Mammary epithelial cell (primary cell): ENCODE results near the gene DCBLD1.

Experiments used
- EZH2 ChIP-seq: IDR thresholded peaks from 2 replicates; pipeline ENCODE4 v1.6.1; 2012; ENCODE audit warnings: low read length, inconsistent platforms, borderline replicate concordance
- TF ChIP-seq, protein P1 (sequence below), 2 donors: IDR thresholded peaks in 1 of 2; conservative IDR thresholded peaks in 1 of 2; 2 replicates each; pipeline ENCODE4 v1.5.1; 2011 to 2012; ENCODE audit warnings: inconsistent platforms in 2 of 2, low read length in 2 of 2, mild to moderate bottlenecking in 2 of 2, control low read depth in 1 of 2, low read depth in 1 of 2; ENCODE audit not compliant: insufficient read depth in 1 of 2; ENCODE audit errors: extremely low read depth in 1 of 2

DNA sequence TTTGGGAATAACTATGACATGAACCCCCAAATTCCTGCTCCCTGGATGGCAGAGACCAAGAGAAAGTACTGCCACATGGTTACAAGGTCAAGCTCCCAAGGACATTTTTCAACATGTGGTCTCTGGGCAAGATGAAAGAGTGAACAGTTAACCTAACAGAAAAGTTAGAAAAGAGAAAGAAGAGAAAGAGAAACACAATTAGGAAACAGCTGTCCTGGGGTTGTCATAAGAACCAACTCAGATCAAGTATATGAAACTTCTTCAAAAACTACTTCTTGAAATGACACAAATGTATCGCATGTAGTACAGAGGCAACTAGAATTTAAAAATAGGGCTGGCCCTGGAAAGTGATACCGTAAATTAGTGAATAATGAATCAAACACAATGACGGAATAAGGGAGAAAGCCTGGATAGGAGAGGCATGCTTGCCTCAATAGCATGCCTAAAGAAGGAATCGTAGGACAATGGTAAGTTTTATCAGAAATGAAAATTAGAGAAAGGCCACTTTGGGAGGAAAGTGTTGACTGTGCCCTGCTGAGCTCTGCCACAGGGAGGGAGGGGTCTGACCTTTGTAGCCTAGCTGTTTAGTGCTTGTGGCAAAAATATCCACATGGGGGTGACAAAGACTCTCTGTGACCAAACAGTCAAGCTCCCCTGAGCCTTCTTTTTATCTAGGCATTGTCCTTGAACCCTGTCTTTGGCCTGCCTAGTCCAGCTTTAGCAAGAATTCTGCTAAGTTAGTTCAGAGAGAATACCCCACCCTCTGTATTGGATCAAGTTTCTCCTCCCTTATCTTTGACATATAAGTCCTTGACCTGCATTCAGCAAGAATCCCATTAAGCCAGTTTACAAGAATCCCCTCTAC is 4.3 kb upstream of the DCBLD1 start:
- TF ChIP-seq, protein P1, sequence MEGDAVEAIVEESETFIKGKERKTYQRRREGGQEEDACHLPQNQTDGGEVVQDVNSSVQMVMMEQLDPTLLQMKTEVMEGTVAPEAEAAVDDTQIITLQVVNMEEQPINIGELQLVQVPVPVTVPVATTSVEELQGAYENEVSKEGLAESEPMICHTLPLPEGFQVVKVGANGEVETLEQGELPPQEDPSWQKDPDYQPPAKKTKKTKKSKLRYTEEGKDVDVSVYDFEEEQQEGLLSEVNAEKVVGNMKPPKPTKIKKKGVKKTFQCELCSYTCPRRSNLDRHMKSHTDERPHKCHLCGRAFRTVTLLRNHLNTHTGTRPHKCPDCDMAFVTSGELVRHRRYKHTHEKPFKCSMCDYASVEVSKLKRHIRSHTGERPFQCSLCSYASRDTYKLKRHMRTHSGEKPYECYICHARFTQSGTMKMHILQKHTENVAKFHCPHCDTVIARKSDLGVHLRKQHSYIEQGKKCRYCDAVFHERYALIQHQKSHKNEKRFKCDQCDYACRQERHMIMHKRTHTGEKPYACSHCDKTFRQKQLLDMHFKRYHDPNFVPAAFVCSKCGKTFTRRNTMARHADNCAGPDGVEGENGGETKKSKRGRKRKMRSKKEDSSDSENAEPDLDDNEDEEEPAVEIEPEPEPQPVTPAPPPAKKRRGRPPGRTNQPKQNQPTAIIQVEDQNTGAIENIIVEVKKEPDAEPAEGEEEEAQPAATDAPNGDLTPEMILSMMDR (conservative IDR thresholded peaks at IDR 0.05 in 1 of 2, IDR thresholded peaks at IDR 0.05 in 1 of 2; ENCODE audit: extremely low read depth in 1 of 2, insufficient read depth in 1 of 2, low read depth in 1 of 2, low read length in 2 of 2), result peak in 1 of 2 donors; percentile 44
- TF ChIP-seq EZH2, result no peak
